Loucy (cell line): Measurements from ENCODE around the gene TXNRD1.

ENCODE experiments used
- H2AFZ ChIP-seq: fragments of 200-600 bp; sonication (generic); 2 replicates; pipeline ENCODE4 v1.6.0; 2016; ENCODE audit warnings: antibody characterized with exemption, mild to moderate bottlenecking, low read length, moderate library complexity
- H3F3A ChIP-seq: fragments of 200-600 bp; 2 replicates; pipeline ENCODE4 v1.6.0; 2016; ENCODE audit warnings: antibody characterized with exemption, low read depth, mild to moderate bottlenecking
- H3K27me3 ChIP-seq: fragments of 200-600 bp; sonication (generic); 2 replicates; pipeline ENCODE4 v1.6.1; 2014; ENCODE audit warnings: low read length, mild to moderate bottlenecking; ENCODE audit not compliant: insufficient read depth, poor library complexity, severe bottlenecking
- H3K36me3 ChIP-seq: fragments of 200-600 bp; sonication (generic); 2 replicates; pipeline ENCODE4 v1.6.1; 2016; ENCODE audit warnings: low read length; ENCODE audit not compliant: insufficient read depth
- H3K4me1 ChIP-seq: fragments of 200-600 bp; sonication (generic); 2 replicates; pipeline ENCODE4 v1.5.1; 2014; ENCODE audit warnings: low read length, mild to moderate bottlenecking; ENCODE audit not compliant: insufficient read depth, poor library complexity, severe bottlenecking
- H3K4me2 ChIP-seq: fragments of 200-600 bp; sonication (generic); 2 replicates; pipeline ENCODE4 v1.6.0; 2014; ENCODE audit warnings: antibody characterized with exemption, low read length, low read depth, mild to moderate bottlenecking; ENCODE audit not compliant: poor library complexity, severe bottlenecking
- H3K4me3 ChIP-seq: fragments of 200-600 bp; sonication (generic); 2 replicates; pipeline ENCODE4 v1.5.1; 2014; ENCODE audit warnings: low read length, mild to moderate bottlenecking, mixed read lengths; ENCODE audit not compliant: poor library complexity, severe bottlenecking
- H3K79me2 ChIP-seq: fragments of 200-600 bp; sonication (generic); 2 replicates; pipeline ENCODE4 v1.6.1; 2014; ENCODE audit warnings: low read length; ENCODE audit not compliant: insufficient read depth
- H3K9ac ChIP-seq: fragments of 200-600 bp; sonication (generic); 2 replicates; pipeline ENCODE4 v1.6.0; 2014; ENCODE audit warnings: mild to moderate bottlenecking, low read depth, low read length, moderate library complexity; ENCODE audit not compliant: poor library complexity, severe bottlenecking
- H3K9me2 ChIP-seq: fragments of 200-600 bp; sonication (generic); replicated peaks from 2 replicates; pipeline ENCODE4 v1.6.1; 2016; ENCODE audit warnings: low read depth, low read length, mixed read lengths
- H3K9me3 ChIP-seq: fragments of 200-600 bp; sonication (generic); 2 replicates; pipeline ENCODE4 v1.6.1; 2014; ENCODE audit warnings: mild to moderate bottlenecking, antibody characterized with exemption, low read length, low read depth; ENCODE audit not compliant: insufficient read depth
- H4K20me1 ChIP-seq: fragments of 200-600 bp; sonication (generic); 2 replicates; pipeline ENCODE4 v1.6.0; 2014; ENCODE audit warnings: antibody characterized with exemption, low read length, mild to moderate bottlenecking; ENCODE audit not compliant: insufficient read depth, poor library complexity, severe bottlenecking
- CTCF ChIP-seq: fragments of 200-600 bp; sonication (generic); conservative IDR thresholded peaks from 2 replicates; pipeline ENCODE4 v1.5.1; 2014; ENCODE audit warnings: mild to moderate bottlenecking, antibody characterized with exemption, low read length
- EZH2phosphoT487 ChIP-seq: fragments of 200-600 bp; IDR thresholded peaks from 2 replicates; pipeline ENCODE4 v1.6.1; 2018; ENCODE audit warnings: antibody characterized with exemption, mild to moderate bottlenecking, moderate library complexity, borderline replicate concordance

TXNRD1 gene

GRCh38 chr12:104226672-104227071 lies 11.1 kb downstream of the TXNRD1 start:
- Histone ChIP-seq H3K27me3 (no peaks in the 10 kb centered on the region), H4K20me1 (no peaks in the 10 kb centered on the region), H3K9me3 (no peaks in the 10 kb centered on the region), H3K4me3 (no peak overlapping the region), H3K9me2 (no peaks in the 10 kb centered on the region), H3K36me3 (no peaks in the 10 kb centered on the region), H3K79me2 (no peaks in the 10 kb centered on the region), H3F3A (no peaks in the 10 kb centered on the region), H3K4me1 (no peaks in the 10 kb centered on the region), H3K9ac (no peak overlapping the region), H2AFZ (no peak overlapping the region), H3K4me2 (no peak overlapping the region)
- TF ChIP-seq EZH2phosphoT487 = no peak
- no peak for TF ChIP-seq CTCF

GRCh38 chr12:104230304-104231095 lies 14.9 kb downstream of the TXNRD1 start:
- no peaks in the 10 kb centered on the region for H4K20me1 ChIP-seq
- H2AFZ ChIP-seq = no peak overlapping the region
- no peaks in the 10 kb centered on the region for H3K79me2 ChIP-seq
- no peaks in the 10 kb centered on the region for H3K36me3 ChIP-seq
- H3K27me3 ChIP-seq = no peaks in the 10 kb centered on the region
- no peak overlapping the region for H3K4me3 ChIP-seq
- TF ChIP-seq EZH2phosphoT487 (no peak), CTCF (no peak)
- H3K9me2 ChIP-seq = no peaks in the 10 kb centered on the region
- H3K9ac ChIP-seq = no peak overlapping the region
- H3K4me2 ChIP-seq = no peak overlapping the region
- H3K9me3 ChIP-seq = peaks cover 8% of the 10 kb centered on the region; the same call in 1 of the 2 replicates
- H3K4me1 ChIP-seq = no peaks in the 10 kb centered on the region
- no peaks in the 10 kb centered on the region for H3F3A ChIP-seq

GRCh38 chr12:104232609-104233280 lies 17.2 kb downstream of the TXNRD1 start:
- Histone ChIP-seq H3K4me1 (no peaks in the 10 kb centered on the region), H3K9me2 (no peaks in the 10 kb centered on the region), H3K9ac (no peak overlapping the region), H3F3A (no peaks in the 10 kb centered on the region), H3K79me2 (no peaks in the 10 kb centered on the region), H3K4me2 (no peak overlapping the region), H3K36me3 (no peaks in the 10 kb centered on the region), H3K9me3 (peaks cover 8% of the 10 kb centered on the region; the same call in 1 of the 2 replicates), H4K20me1 (no peaks in the 10 kb centered on the region), H3K4me3 (no peak overlapping the region), H3K27me3 (no peaks in the 10 kb centered on the region), H2AFZ (no peak overlapping the region)
- no peak for TF ChIP-seq EZH2phosphoT487
- no peak for TF ChIP-seq CTCF
